MCF 10A (cell line): Measurements from ENCODE around the gene DAB1. TPM values are rescaled to one million over a fixed set of nuclear protein-coding genes. Genes with fewer than 3 reads are reported as not detected.

Source experiments
- BruUV-seq: library from RNA; stranded (reverse); fragments of 400-500 nt; replicated peaks from 2 replicates; lab custom pipeline; 2021; lab: Mats Ljungman, UMichigan
- CTCF ChIA-PET: fragments of 300-600 bp; sonication (Branson Sonifier 250); formaldehyde crosslinking; extraction: SDS; loops from one replicate; lab custom pipeline; 2021; ENCODE audit warnings: antibody characterized with exemption, inconsistent platforms; lab: Yijun Ruan, JAX
- POLR2A ChIA-PET: fragments of 300-600, 350-650 bp; sonication (Branson Sonifier 250); formaldehyde crosslinking; extraction: SDS; loops from one replicate; lab custom pipeline; 2020; ENCODE audit warnings: antibody characterized with exemption, inconsistent platforms; lab: Yijun Ruan, JAX
- DNase-seq: peaks from one replicate; pipeline ENCODE4 v3.0.0-alpha.2; 2018; ENCODE audit not compliant: unreplicated experiment
- H3K27ac Mint-ChIP-seq: one replicate; pipeline ENCODE4 v1.8.0; 2022; ENCODE audit warnings: mild to moderate bottlenecking, low read depth, mixed read lengths; ENCODE audit not compliant: unreplicated experiment
- H3K27me3 Mint-ChIP-seq: one replicate; pipeline ENCODE4 v1.8.0; 2022; ENCODE audit warnings: mixed read lengths; ENCODE audit not compliant: insufficient read depth, unreplicated experiment
- H3K36me3 Mint-ChIP-seq: one replicate; pipeline ENCODE4 v1.8.0; 2022; ENCODE audit warnings: mild to moderate bottlenecking, moderate library complexity, mixed read lengths; ENCODE audit not compliant: insufficient read depth, unreplicated experiment
- H3K4me1 Mint-ChIP-seq: one replicate; pipeline ENCODE4 v1.8.0; 2022; ENCODE audit warnings: mixed read lengths; ENCODE audit not compliant: insufficient read depth, unreplicated experiment
- H3K4me3 Mint-ChIP-seq: one replicate; pipeline ENCODE4 v1.8.0; 2022; ENCODE audit warnings: mild to moderate bottlenecking, moderate library complexity, mixed read lengths; ENCODE audit not compliant: unreplicated experiment
- H3K9me3 Mint-ChIP-seq: one replicate; pipeline ENCODE4 v1.8.0; 2022; ENCODE audit warnings: mixed read lengths; ENCODE audit not compliant: unreplicated experiment
- CTCF ChIP-seq: fragments of 200-600 bp; IDR thresholded peaks from one replicate; pipeline ENCODE4 v1.8.0; 2022; ENCODE audit warnings: antibody characterized with exemption, mild to moderate bottlenecking; ENCODE audit not compliant: unreplicated experiment
- intact Hi-C: fragments of 100-400 bp; cut with micrococcal nuclease; formaldehyde crosslinking; loops from 2 replicates; pipeline ENCODE4 v1.14.1; 2022
- total RNA-seq: library from RNA; stranded (reverse); gene quantifications from 2 replicates; pipeline ENCODE4 v1.2.3, GENCODE V29; 2022

Gene DAB1
- total RNA-seq, 1 experiment from 2014 or later: not detected

GRCh38 chr1:57036641-57037579 is 386.9 kb downstream of the DAB1 start:
- ChIA-PET POLR2A (no interaction called here), CTCF (interaction anchor here (0.6 kb wide), 2 partner anchors 29 to 416 kb away, joined by 3 read pairs; no protein-coding TSS in a partner anchor)
- H3K27me3 Mint-ChIP-seq: no peaks in the 10 kb centered on the region
- intact Hi-C loops: no loop called here
- H3K4me1 Mint-ChIP-seq: no peaks in the 10 kb centered on the region
- BruUV-seq: no TSS peak
- TF ChIP-seq CTCF: no peak
- H3K4me3 Mint-ChIP-seq: no peak overlapping the region
- H3K36me3 Mint-ChIP-seq: no peaks in the 10 kb centered on the region
- no peak for DNase-seq
- peaks cover 8% of the 10 kb centered on the region for H3K9me3 Mint-ChIP-seq
- H3K27ac Mint-ChIP-seq: no peak overlapping the region

GRCh38 chr1:57034713-57035112 is 389.1 kb downstream of the DAB1 start:
- Mint-ChIP-seq H3K36me3 (no peaks in the 10 kb centered on the region), H3K9me3 (peaks cover 8% of the 10 kb centered on the region), H3K4me3 (no peak overlapping the region), H3K4me1 (no peaks in the 10 kb centered on the region), H3K27me3 (no peaks in the 10 kb centered on the region), H3K27ac (no peak overlapping the region)
- intact Hi-C loops: no loop called here
- ChIA-PET CTCF (no interaction called here), POLR2A (no interaction called here)
- TF ChIP-seq CTCF: no peak
- BruUV-seq: no TSS peak
- DNase-seq: no peak

- H3K27me3 Mint-ChIP-seq: no peaks in the 10 kb centered on the region
- BruUV-seq: no TSS peak
- H3K27ac Mint-ChIP-seq: no peak overlapping the region
- CTCF ChIA-PET: no interaction called here
- H3K9me3 Mint-ChIP-seq: peaks cover 12% of the 10 kb centered on the region
- DNase-seq: no peak
- intact Hi-C loops: no loop called here
- POLR2A ChIA-PET: no interaction called here
- no peaks in the 10 kb centered on the region for H3K4me1 Mint-ChIP-seq
- H3K36me3 Mint-ChIP-seq: no peaks in the 10 kb centered on the region
- TF ChIP-seq CTCF: no peak
- no peak overlapping the region for H3K4me3 Mint-ChIP-seq
These were observed 390.4 kb downstream of the DAB1 start for GRCh38 chr1:57033222-57034001.
